Upper lobe of left lung (tissue), 6 donors: ENCODE measurements around the gene RALGDS. TPM values are rescaled to one million over a fixed set of nuclear protein-coding genes. Genes with fewer than 3 reads are reported as not detected.
A peak's percentile ranks its signal among the peaks of the same experiment; 100 is the strongest.

ENCODE experiments used
- ATAC-seq, 2 donors: fragments of 200-7000 bp; cut with Tn5 transposase; one replicate each; pipeline ENCODE4 v1.9.1; 2022; ENCODE audit warnings: mild to moderate bottlenecking in 2 of 2, moderate library complexity in 2 of 2; ENCODE audit not compliant: low FRiP score in 2 of 2
- DNase-seq, 2 donors: peaks; one replicate each; pipeline ENCODE4 v3.0.0-alpha.2; 2019 to 2020
- H3K27ac ChIP-seq, 4 donors: fragments of 200-600 bp; sonication (generic); one replicate each; pipeline ENCODE4 v1.5.1; 2016 to 2019
- H3K27me3 ChIP-seq, 4 donors: fragments of 200-600 bp; sonication (generic); one replicate each; pipeline ENCODE4 v1.5.1; 2017 to 2019
- H3K36me3 ChIP-seq, 4 donors: fragments of 200-600 bp; sonication (generic); one replicate each; pipeline ENCODE4 v1.5.1; 2016 to 2019
- H3K4me1 ChIP-seq, 4 donors: fragments of 200-600 bp; sonication (generic); one replicate each; pipeline ENCODE4 v1.5.1; 2018 to 2019
- H3K4me3 ChIP-seq, 4 donors: fragments of 200-600 bp; sonication (generic); one replicate each; pipeline ENCODE4 v1.5.1; 2017 to 2019; ENCODE audit warnings: mild to moderate bottlenecking in 2 of 4, moderate library complexity in 1 of 4
- H3K9me3 ChIP-seq, 4 donors: fragments of 200-600 bp; sonication (generic); one replicate each; pipeline ENCODE4 v1.5.1; 2018 to 2019
- EP300 ChIP-seq, 4 donors: sonication (generic); formaldehyde crosslinking; IDR thresholded peaks; one replicate each; pipeline ENCODE4 v1.5.1; 2017; ENCODE audit warnings: antibody characterized with exemption in 4 of 4, control low read depth in 2 of 4
- POLR2A ChIP-seq, 4 donors: fragments of 450-650 bp; IDR thresholded peaks; one replicate each; pipeline ENCODE4 v1.5.1; 2016 to 2017; ENCODE audit warnings: antibody characterized with exemption in 4 of 4, mild to moderate bottlenecking in 2 of 4
- POLR2AphosphoS5 ChIP-seq, 2 donors: sonication (generic); formaldehyde crosslinking; IDR thresholded peaks; one replicate each; pipeline ENCODE4 v1.5.1; 2017; ENCODE audit warnings: antibody characterized with exemption in 2 of 2
- whole genome bisulfite sequencing, 2 donors: methylation state at CpG; one replicate each; pipeline ENCODE4 v1.1.5; 2017 to 2018; 5-methylcytosine and 5-hydroxymethylcytosine counted together
- total RNA-seq, 6 donors: library from RNA; depleted of rRNA in 4 of 6; stranded (reverse); fragments of >200 nt in 4 of 6; gene quantifications; one replicate each; pipeline versions ENCODE4 v1.1.0 to v1.2.1, GENCODE V29; 2016 to 2021
- TF ChIP-seq, protein P1 (sequence below), 6 experiments: fragments of 450-650 bp in 4 of 6; fragments of 200-600 bp in 2 of 6; sonication (generic) in 2 of 6; IDR thresholded peaks; one replicate each; pipeline ENCODE4 v1.5.1; 2016 to 2019; ENCODE audit warnings: antibody characterized with exemption in 6 of 6
- donor health status: DM: no; HTN: no; CAD: no; lungs with moderate emphysema.
- donor health status: DM: no; HTN: yes; CAD: no; lungs with severe emphysema.

The RALGDS gene
- total RNA-seq, 6 donors from 2014 or later: 57.1 to 117 (median 88.9) TPM

DNA sequence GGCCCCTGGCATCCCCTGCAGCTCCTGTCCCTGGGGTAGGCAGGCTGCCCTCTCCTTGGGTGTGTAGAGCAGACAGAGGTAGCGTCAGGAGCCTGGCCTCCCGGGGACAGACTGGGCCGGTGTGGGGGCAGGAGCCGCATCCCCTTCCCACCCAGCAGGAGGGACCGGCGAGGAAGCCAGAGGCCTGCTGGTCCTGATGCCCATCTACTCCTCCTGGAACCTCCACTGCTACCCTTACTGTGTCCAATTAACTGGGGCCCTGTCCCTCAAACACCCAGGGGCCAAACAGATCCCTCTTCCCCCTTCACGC lies 15.6 kb downstream of the RALGDS start:
- Histone ChIP-seq H3K27me3 (no peaks in the 10 kb centered on the region), H3K36me3 (peaks cover 39 to 98% (median 93%) of the 10 kb centered on the region in 4 donors), H3K4me1 (peaks cover 0 to 8% (median 0%) of the 10 kb centered on the region in 4 donors), H3K9me3 (no peaks in the 10 kb centered on the region), H3K27ac (no peak overlapping the region), H3K4me3 (no peak overlapping the region)
- no peak for ATAC-seq
- WGBS, 2 donors: 95 to 100% methylated on average over 1 to 4 of the region's 7 CpGs
- DNase-seq: peak in 1 of 2 donors; percentile 59
- TF ChIP-seq, protein P1, sequence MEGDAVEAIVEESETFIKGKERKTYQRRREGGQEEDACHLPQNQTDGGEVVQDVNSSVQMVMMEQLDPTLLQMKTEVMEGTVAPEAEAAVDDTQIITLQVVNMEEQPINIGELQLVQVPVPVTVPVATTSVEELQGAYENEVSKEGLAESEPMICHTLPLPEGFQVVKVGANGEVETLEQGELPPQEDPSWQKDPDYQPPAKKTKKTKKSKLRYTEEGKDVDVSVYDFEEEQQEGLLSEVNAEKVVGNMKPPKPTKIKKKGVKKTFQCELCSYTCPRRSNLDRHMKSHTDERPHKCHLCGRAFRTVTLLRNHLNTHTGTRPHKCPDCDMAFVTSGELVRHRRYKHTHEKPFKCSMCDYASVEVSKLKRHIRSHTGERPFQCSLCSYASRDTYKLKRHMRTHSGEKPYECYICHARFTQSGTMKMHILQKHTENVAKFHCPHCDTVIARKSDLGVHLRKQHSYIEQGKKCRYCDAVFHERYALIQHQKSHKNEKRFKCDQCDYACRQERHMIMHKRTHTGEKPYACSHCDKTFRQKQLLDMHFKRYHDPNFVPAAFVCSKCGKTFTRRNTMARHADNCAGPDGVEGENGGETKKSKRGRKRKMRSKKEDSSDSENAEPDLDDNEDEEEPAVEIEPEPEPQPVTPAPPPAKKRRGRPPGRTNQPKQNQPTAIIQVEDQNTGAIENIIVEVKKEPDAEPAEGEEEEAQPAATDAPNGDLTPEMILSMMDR (IDR thresholded peaks at IDR 0.05): no peak
- TF ChIP-seq POLR2AphosphoS5 (IDR thresholded peaks at IDR 0.05): no peak
- no peak for TF ChIP-seq POLR2A (IDR thresholded peaks at IDR 0.05)
- TF ChIP-seq EP300 (IDR thresholded peaks at IDR 0.05): no peak

DNA sequence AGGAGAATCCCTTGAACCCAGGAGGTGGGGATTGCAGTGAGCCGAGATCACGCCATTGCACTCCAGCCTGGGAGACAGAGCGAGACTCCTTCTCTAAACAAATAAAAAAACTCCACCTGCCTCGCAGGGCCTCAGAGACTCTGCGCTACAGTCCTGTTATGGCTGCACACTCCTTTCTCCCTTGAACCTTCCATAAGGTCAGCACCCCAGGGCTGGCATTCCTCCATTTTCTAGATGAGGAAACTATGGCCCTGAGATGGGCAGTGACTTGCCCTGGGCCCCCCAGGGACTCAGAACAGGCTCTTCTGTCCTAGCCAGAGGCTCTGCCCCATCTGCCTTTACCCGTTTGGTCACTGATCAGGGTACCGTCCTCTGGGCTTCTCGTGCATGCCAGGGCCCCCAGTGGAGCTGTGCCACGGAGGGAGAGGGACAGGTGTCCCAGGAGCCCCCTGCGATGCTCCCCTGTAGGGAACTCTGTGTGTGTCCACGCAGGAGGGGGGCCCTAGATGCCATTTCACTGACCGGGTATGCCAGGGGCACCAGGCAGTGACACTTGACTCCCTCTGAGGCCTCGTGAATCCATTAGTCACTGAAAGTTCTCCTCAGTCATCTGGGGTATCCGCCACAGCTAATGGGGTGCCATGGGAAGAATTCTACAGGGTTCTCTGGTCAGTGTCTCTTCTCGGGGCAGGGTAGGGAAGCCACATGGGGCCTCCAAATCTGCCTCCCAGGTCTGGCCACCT lies 16.2 kb downstream of the RALGDS start:
- Histone ChIP-seq H3K27me3 (no peaks in the 10 kb centered on the region), H3K4me1 (peaks cover 0 to 8% (median 0%) of the 10 kb centered on the region in 4 donors), H3K36me3 (peaks cover 39 to 98% (median 93%) of the 10 kb centered on the region in 4 donors), H3K4me3 (no peak overlapping the region), H3K9me3 (no peaks in the 10 kb centered on the region), H3K27ac (no peak overlapping the region)
- ATAC-seq (no peak), DNase-seq (peak in 1 of 2 donors; percentile 40)
- WGBS, 2 donors: 85 to 87% methylated on average over 5 to 15 of the region's 15 CpGs
- TF ChIP-seq POLR2A (IDR thresholded peaks at IDR 0.05) (no peak), EP300 (IDR thresholded peaks at IDR 0.05) (no peak), POLR2AphosphoS5 (IDR thresholded peaks at IDR 0.05) (no peak)
- TF ChIP-seq, protein P1 (IDR thresholded peaks at IDR 0.05): no peak

DNA sequence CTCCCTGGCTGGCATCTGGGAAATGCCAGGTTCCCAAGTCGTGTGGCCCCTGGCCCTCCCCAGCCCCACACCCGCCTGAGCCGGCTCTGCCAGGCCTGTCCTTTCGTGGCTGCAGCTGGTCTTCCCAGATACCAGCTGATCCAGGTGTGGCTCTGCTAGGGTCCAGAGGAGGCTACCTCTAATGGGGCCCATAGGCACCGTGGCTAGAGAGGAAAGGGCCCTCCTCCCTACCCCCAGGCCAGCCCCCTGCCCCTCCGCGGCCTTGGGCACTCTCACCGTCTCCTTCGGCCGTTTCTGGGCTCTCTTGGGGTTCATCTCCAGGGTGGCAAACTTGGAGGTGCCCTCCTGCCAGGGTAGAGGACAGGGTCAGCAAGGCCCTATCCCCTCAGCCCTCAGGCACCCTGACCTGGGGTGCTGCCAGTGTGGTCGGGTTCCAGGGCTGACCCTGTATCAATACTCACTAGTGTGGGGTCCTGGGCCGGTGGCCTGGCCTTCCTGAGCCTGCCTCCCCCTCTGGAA lies 17.0 kb downstream of the RALGDS start:
- peak in 1 of 2 donors; percentile 47 for DNase-seq
- H3K27me3 ChIP-seq: no peaks in the 10 kb centered on the region
- ATAC-seq: no peak
- TF ChIP-seq POLR2A (IDR thresholded peaks at IDR 0.05): no peak
- TF ChIP-seq, protein P1 (IDR thresholded peaks at IDR 0.05): no peak
- TF ChIP-seq EP300 (IDR thresholded peaks at IDR 0.05): no peak
- no peak for TF ChIP-seq POLR2AphosphoS5 (IDR thresholded peaks at IDR 0.05)
- H3K9me3 ChIP-seq: no peaks in the 10 kb centered on the region
- peaks cover 0 to 8% (median 0%) of the 10 kb centered on the region in 4 donors for H3K4me1 ChIP-seq
- H3K4me3 ChIP-seq: no peak overlapping the region
- H3K27ac ChIP-seq: peak overlapping the region in 3 of 4 donors; percentile 24 to 60 (median 52)
- WGBS, 2 donors: 90 to 100% methylated on average over 4 to 12 of the region's 12 CpGs
- H3K36me3 ChIP-seq: peaks cover 45 to 96% (median 93%) of the 10 kb centered on the region in 4 donors

DNA sequence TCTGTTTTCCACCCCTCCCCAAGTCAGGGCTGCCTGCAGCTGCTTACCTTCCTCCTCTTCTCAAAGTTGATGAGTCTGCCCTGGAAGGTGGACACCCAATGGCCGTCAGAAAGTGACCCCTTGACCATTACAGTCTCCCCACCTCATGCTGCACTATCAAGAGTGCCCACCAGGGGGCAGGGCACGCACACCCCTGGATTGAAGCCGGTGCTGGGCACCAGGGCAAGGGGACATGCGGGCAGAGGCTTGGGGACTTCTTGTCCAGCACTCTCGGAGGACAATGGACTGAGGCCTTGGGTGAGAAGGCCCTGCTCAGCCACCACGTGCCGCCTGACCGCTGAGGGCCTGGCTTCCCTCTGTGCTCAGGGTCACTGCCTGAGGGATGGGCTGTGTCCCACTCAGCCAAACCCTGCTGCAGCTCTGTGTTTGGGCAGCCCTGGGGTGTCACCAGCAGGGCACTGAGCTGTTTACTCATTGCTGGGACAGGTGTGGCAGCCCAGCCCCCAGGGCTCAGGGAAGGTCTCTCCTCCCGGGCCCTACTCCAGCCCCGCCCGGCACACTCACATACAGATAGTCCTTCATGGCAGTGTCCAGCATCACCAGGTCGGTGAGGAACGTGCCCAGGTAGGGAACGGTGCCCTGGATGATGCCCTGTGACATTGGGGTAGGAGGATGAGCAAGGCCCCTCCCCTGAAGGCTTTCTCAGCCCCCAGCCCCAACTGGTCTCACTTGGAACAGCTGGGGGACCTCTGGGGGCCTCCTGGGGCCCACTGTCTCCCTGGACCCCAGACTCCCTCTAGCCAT lies 17.7 kb downstream of the RALGDS start:
- WGBS, 2 donors: 55 to 100% methylated on average over 2 to 14 of the region's 14 CpGs
- H3K27ac ChIP-seq: peak overlapping the region; percentile 24 to 60 (median 45)
- ATAC-seq: peak; percentile 80 to 83

More for the DNA sequence above, 17.7 kb downstream of the RALGDS start:
- TF ChIP-seq POLR2A (IDR thresholded peaks at IDR 0.05) (no peak), EP300 (IDR thresholded peaks at IDR 0.05) (no peak), POLR2AphosphoS5 (IDR thresholded peaks at IDR 0.05) (no peak)
- TF ChIP-seq, protein P1 (IDR thresholded peaks at IDR 0.05): peak; percentile 92 to 99 (median 98)
- Histone ChIP-seq H3K9me3 (no peaks in the 10 kb centered on the region), H3K4me1 (peaks cover 0 to 8% (median 0%) of the 10 kb centered on the region in 4 donors), H3K36me3 (peaks cover 49 to 96% (median 93%) of the 10 kb centered on the region in 4 donors), H3K27me3 (no peaks in the 10 kb centered on the region), H3K4me3 (no peak overlapping the region)
- peak; percentile 74 to 84 for DNase-seq
